Stimulated activated CD4-positive, alpha-beta T cell treated with anti-CD3 and anti-CD28 coated beads, Interleukin-12 subunit alpha, Interleukin-12 subunit beta, amount 100 ng/mL, for 4 hours (primary cell): ENCODE results near the gene SERINC3.

Experiments
- DNase-seq: peaks from one replicate; pipeline ENCODE4 v3.0.0-alpha.2; 2020

SERINC3 gene

GRCh38 chr20:44461142-44461802, 60.6 kb downstream of the SERINC3 start:
- DNase-seq = no peak

- DNase-seq = no peak
Measured at GRCh38 chr20:44460795-44461141, 61.1 kb downstream of the SERINC3 start.

- DNase-seq = no peak
Measured at GRCh38 chr20:44459271-44459670, 62.6 kb downstream of the SERINC3 start.

- DNase-seq = no peak
Measured at GRCh38 chr20:44457016-44457415, 64.9 kb downstream of the SERINC3 start.

DNA sequence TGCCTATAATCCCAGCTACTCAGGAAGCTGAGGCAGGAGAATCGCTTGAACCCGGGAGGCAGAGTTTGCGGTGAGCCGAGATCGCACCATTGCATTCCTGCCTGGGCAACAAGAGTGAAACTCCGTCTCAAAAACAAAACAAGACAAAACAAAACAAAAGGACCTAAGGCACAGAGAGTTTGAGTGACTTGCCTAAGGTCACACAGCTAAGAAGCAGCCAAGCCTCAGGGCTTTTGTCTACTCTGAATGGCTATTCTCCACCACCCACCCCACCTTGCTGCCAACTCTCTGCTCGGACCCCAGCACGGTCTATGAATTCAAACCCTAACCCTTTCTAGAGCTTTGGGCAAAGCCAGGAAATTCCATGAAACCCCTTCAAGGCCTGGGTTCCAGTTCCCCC, 65.3 kb downstream of the SERINC3 start:
- DNase-seq = no peak

DNA sequence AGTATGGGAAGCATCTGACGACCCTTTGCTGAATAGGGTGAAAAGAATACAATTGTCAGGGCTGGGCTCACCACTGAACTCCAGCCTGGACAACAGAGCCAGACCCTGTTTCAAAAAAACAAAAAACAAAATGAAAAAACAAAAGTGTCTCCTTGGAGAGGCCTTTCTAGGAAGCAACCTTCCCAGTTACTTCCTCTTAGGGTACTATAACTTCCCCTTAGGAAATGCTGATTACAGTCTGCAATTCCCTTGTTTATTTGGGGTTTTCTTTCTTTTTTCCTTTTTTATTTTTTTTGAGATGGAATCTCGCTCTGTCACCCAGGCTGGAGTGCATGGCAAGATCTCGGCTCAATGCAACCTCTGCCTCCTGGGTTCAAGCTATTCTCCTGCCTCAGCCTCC, 66.7 kb downstream of the SERINC3 start:
- no peak for DNase-seq

- no peak for DNase-seq
Measured at GRCh38 chr20:44454306-44454963, 67.4 kb downstream of the SERINC3 start.

DNA sequence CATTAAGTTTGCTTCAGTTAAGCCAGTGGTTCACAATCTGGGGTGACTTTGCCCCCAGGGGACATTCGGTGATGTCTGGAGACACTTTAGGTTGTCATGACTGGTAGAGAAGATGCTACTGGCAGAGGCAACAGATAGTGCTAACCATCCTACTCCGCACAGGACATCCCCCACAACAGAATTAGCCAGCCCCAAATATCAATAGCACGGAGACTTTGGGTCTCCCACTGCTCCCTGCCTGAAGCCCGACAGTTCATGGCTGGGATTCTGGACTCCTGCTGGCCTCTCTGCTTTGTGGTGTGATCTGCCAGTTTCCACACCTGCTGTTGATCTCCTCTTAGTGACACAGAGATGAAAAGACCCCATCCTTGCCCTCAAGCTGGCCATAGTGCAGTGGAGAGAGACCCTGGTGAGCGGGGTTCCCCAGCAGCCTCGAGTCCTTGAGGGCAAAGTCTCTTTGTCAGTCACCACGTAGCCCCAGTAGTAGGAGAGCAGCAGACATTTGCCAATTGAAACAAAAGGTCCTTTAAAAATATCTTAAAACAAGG, 70.9 kb downstream of the SERINC3 start:
- no peak for DNase-seq

- DNase-seq = no peak
Measured at GRCh38 chr20:44450281-44450889, 71.5 kb downstream of the SERINC3 start.

DNA sequence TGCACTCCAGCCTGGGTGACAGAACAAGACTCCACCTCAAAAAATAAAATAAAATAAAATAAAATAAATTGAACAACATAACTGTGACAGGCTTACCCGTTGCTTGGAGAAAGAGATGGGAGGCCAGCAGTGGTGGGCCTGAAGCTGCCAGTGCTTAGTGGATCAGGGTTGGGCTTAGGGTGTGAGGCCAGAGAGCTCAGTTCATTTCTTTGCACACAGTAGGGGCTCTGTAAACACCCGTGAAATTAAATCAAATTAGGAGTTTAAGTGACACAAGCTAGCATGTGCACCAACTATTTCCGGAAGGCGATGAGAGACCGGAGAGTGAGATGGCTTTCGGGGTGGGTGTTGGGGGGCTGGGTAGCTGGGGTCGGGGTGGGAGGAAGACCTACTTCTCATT, 72.0 kb downstream of the SERINC3 start:
- DNase-seq = no peak

DNA sequence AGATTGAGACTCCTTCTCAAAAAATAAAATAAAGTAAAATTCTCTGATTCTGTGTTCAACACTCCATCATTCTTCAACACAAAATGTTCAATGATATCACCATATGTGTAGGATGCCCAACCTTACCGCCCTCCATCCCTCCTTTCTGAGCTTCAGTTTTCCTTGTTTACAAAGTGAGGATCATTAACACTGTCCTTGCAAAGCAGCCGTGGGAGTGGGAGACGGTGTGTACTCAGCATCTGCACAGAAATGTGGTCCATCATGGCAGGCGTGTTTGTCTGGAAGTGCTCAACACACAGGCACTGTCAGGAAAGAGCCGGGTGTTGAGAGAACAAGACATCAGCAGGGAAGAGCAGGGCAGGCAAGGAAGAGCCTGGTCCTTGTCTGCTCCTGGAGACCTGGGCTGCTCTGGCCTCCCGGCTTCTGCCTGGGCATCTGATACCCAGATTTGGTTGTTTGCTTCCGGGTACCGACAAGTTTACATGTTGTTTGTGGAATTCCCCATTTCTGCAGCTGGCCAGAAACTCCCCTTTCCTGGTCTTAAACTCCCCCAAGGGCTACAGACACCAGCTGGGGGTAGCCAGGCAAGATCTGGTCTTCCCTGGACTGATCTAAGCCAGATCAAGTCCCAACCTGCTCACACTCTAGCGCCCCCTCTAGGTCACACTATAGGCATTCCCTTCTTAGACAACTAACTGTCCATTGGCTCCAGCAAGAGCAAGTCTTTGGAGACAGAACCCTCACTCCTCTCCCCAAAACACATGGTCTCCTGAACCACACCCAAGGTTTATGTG, 72.9 kb downstream of the SERINC3 start:
- DNase-seq = no peak

DNA sequence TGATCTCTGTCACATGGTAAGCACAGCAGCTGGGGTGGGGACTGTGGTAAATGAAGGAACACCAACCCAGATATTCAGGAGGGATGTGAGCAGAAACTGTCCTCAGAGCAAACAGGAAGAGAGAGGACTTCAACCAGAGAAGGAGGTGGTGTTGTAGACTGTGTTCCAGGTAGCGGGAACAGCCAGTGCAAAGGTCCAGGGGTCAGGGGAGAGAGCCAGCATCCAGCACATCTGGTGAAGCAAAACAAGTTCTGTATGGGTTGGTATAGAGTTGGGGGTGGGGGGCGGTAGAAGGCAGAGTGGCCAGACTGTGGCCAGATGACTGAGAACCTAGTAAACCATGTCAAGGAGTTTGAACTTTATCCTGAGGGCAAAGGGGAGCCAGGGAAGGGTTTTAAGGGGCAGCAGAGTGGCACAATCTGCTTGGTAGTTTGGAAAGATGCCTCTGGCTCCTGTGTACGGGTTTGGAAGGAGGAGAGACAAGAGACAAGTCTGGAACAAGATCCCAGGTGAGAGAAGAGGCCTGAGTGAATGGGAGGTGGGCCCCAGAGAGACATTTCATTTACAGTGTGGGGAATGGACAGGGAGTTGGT, 73.9 kb downstream of the SERINC3 start:
- no peak for DNase-seq
